Measurements from ENCODE around the gene ABHD5. TPM values are rescaled to one million over a fixed set of nuclear protein-coding genes. Genes with fewer than 3 reads are reported as not detected.

ABHD5 gene
- total and polyA plus RNA-seq, 10 of the 15 experiments (the other 5 are each of a cell fraction or from before 2014, with no cell fraction given) = 5.5 to 24.4 (median 9.5) TPM

- FAIRE-seq (no peak), ATAC-seq (no peak), DNase-seq (ENCODE audit: low read depth, low spot score) (no peak)
- intact Hi-C loops (cut with micrococcal nuclease; ENCODE audit: unreplicated experiment) (no loop called here), in situ Hi-C loops (cut with MboI) (no loop called here)
- no peaks in the 10 kb centered on the region for H4K20me1 ChIP-seq (ENCODE audit: control insufficient read depth, insufficient read depth)
- H3K27me3 ChIP-seq (replicated peaks in 1 of 2; ENCODE audit: control insufficient read depth in 2 of 2, insufficient read depth in 2 of 2, low read length in 1 of 2) = no peaks in the 10 kb centered on the region
- H3K27ac ChIP-seq (ENCODE audit: control insufficient read depth, insufficient read depth) = no peak overlapping the region
- no peaks in the 10 kb centered on the region for H3K4me1 ChIP-seq (ENCODE audit: control insufficient read depth, insufficient read depth, low read length)
- H3K79me2 ChIP-seq (ENCODE audit: control insufficient read depth, insufficient read depth, low read length) = no peaks in the 10 kb centered on the region
- CTCF ChIA-PET = interaction anchor here (0.6 to 1.6 kb wide), 2 partner anchors 14 to 23 kb away, joined by 3 read pairs; no protein-coding TSS in a partner anchor
- SMC1A ChIA-PET (ENCODE audit: uncharacterized antibody, unreplicated experiment) = interaction anchor here (1.3 kb wide), 1 partner anchor 11 kb away, joined by 4 read pairs; no protein-coding TSS in a partner anchor
- no TSS peak for BruUV-seq (replicated peaks)
- H3K4me3 ChIP-seq = no peak overlapping the region
- no peak for TF ChIP-seq USF2 (IDR thresholded peaks at IDR 0.05; ENCODE audit: borderline replicate concordance, low read depth, low read length)
- TF ChIP-seq LARP7 (IDR thresholded peaks at IDR 0.05) = no peak
- no peak for TF ChIP-seq TCF3 (IDR thresholded peaks at IDR 0.05; ENCODE audit: borderline replicate concordance, insufficient read depth, low read depth, low read length)
- no peak for TF ChIP-seq GATAD2B (conservative IDR thresholded peaks at IDR 0.05; ENCODE audit: low read depth)
- TF ChIP-seq CHD2 (IDR thresholded peaks at IDR 0.05; ENCODE audit: borderline replicate concordance, low read depth, low read length) = no peak
- no peak for TF ChIP-seq SPI1 (IDR thresholded peaks at IDR 0.05; ENCODE audit: borderline replicate concordance, insufficient read depth, low read depth, low read length)
- TF ChIP-seq HDAC2 (IDR thresholded peaks at IDR 0.05) = no peak
- TF ChIP-seq ZNF384 (IDR thresholded peaks at IDR 0.05; ENCODE audit: borderline replicate concordance, low read depth, low read length) = no peak
- no peak for TF ChIP-seq CREB1 (IDR thresholded peaks at IDR 0.05; ENCODE audit: low read depth)
- no peak for TF ChIP-seq NKRF (conservative IDR thresholded peaks at IDR 0.05)
- no peak for TF ChIP-seq IRF5 (IDR thresholded peaks at IDR 0.05; ENCODE audit: borderline replicate concordance)
- no peak for TF ChIP-seq EED (IDR thresholded peaks at IDR 0.05; ENCODE audit: low read depth)
- TF ChIP-seq HDGF (IDR thresholded peaks at IDR 0.05) = no peak
- no peak overlapping the region for H3K4me2 ChIP-seq (ENCODE audit: control insufficient read depth, insufficient read depth)
- no peaks in the 10 kb centered on the region for H3K9me3 ChIP-seq (replicated peaks; ENCODE audit: control insufficient read depth, insufficient read depth, low read length)
- RAD21 ChIA-PET (ENCODE audit: unreplicated experiment) = interaction anchor here (0.5 kb wide), 1 partner anchor 153 kb away, joined by 6 read pairs; no protein-coding TSS in a partner anchor
- H2AFZ ChIP-seq (ENCODE audit: control insufficient read depth, low read depth, low read length) = no peak overlapping the region
- no peak overlapping the region for H3K9ac ChIP-seq (ENCODE audit: control insufficient read depth, insufficient read depth, low read length)
- H3K36me3 ChIP-seq (ENCODE audit: control insufficient read depth in 2 of 2, insufficient read depth in 2 of 2, low read length in 1 of 2) = peaks cover 0 to 3% of the 10 kb centered on the region in 2 experiments; a peak in 1 of 4 replicates
- WGBS (ENCODE audit: insufficient coverage, insufficient replicate concordance, low lambda C conversion rate, missing lambda C conversion rate) = 88% methylated on average over 2 of the region's 2 CpGs
- POLR2A ChIA-PET = interaction anchor here (2.1 kb wide), 1 partner anchor 11 kb away, joined by 4 read pairs; no protein-coding TSS in a partner anchor
Measured at GRCh38 chr3:43707266-43707665, 16.5 kb downstream of the ABHD5 start.

Data from GM12878 (cell line).